HG03439 (cell line): Measurements from ENCODE around the gene RIMBP2.
"Not testable (repeated sequence)": the region's sequence is repeated elsewhere in the genome, so short reads cannot be mapped to it uniquely, and the experiment has no call there.

Experiments used
- ATAC-seq: cut with Tn5 transposase; IDR thresholded peaks from one replicate; pipeline ENCODE4 v1.9.1; 2021; ENCODE audit warnings: mild to moderate bottlenecking, moderate library complexity; ENCODE audit not compliant: unreplicated experiment

RIMBP2 gene

DNA sequence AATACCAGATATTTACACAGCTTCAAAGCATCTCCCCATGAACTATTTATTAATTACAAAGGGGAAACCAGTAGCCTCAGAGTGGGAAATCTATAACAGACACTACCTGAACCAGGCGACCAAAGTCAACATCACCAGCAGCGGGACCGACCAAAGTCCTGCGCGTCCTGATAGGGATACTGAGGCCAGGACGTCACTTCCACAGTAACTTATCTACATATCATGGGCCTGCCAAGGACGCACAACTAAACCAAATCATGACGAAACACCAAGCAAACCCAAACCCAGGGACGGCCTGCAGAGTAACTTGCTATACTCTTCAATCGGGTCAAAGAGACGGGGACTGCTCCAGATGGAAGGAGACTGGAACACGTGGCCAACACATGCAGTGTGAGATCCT, 26.0 kb upstream of the RIMBP2 start:
- ATAC-seq = no peak

DNA sequence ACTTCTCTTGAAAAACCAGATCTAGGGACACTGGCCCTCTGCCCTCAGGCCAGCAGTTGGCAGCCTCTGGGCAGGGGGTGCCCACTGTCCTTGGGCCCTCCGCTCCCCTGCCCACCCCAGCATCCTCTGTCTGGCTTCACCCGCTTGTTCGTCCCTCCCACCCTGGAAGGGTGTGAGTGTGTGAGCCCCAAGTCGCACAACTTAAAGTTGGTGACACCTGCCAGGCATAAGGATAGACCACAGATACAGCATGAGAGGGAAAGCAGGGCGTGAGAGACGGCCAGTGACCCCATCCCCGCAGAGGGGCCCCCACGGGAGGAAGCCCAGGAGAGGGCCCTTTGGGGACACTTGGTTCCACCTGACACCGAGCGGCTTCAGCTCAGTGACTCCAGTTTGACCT, 23.5 kb upstream of the RIMBP2 start:
- no peak for ATAC-seq

DNA sequence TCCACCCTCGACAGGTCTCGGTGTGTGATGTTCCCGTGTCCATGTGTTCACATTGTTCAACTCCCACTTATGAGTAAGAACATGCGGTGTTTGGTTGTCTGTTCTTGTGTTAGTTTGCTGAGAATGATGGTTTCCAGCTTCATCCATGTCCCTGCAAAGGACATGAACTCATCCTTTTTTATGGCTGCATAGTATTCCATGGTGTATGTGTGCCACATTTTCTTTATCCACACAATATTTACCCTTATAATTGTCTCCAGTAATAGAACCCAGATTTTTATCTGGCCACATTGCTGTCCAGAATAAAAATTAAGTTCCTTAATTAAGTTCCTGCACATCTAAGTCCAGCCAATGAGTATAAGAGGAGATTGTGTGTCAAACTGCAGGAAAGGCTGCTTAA, 22.3 kb upstream of the RIMBP2 start:
- ATAC-seq = not testable (repeated sequence)

DNA sequence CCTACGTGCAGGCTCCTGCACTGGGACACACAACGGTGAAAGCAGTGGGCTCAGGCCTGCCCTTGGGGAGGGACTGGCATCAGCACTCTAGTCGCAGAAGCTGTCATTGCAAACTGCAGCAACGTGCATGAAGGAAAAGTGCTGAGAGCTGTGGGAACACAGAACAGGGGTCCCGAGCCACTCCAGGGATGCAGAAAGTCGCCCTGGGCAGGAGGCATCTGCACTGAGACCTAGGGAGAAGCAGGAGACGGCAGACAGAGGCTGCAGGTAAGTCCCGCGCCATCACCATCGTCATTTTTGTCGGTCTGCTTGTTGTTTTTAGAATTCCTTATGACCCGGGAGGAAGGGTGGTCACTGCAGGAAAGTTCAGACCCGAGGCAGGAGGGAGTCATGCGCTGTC, 21.6 kb upstream of the RIMBP2 start:
- no peak for ATAC-seq

DNA sequence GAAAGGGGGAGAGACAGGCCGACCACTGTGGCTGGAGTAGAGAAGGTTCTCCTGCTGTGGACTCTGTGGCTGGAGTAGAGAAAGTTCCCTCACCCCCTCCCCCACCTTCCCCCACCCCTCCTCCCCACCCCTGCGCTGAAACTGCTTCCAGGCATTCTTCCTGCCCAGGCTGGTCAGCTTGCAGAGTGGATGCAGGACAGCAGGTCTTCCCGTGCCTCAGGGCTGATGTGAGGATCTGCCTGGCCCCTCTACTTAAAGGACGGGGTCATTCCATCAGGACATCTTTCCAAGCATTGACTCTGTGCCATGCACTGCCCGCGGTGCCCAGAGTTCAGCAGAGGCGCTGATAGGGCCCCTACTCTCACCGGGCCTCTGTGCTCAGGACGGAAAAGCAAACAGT, 13.2 kb upstream of the RIMBP2 start:
- ATAC-seq = no peak

DNA sequence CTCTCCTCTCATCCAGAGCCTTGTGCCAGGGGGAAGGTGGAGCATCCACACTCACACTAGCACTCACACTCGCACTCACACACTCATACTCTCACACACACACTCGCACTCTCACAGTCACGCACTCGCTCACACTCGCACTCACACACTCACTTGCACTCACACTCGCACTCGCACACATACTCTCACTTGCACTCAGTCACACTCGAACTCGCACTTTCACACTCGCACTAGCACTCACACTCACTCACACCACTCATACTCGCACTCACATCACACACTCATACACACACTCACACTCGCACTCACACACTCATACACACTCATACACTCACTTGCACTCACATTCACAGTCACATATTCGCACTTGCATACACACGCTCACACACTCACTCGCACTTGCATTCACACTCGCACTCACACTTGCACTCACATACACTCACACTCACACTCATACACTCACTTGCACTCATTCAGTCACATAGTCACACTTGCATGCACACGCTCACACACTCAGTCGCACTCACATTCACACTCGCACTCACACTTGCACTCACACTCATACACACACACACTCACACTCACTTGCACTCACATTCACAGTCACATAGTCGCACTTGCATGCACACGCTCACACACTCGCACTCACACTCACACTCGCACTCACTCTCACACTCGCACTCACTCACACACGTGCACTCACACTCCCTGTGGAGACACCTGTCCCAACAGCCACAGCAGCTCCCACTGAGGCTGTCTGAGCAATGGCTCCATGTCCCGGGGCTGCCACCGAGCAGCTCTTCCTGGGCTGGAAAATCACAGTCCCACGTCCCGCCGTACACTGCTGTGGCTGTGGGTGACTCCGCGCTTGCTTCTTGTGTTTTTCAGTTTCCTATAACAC, 12.3 kb upstream of the RIMBP2 start:
- no peak for ATAC-seq

DNA sequence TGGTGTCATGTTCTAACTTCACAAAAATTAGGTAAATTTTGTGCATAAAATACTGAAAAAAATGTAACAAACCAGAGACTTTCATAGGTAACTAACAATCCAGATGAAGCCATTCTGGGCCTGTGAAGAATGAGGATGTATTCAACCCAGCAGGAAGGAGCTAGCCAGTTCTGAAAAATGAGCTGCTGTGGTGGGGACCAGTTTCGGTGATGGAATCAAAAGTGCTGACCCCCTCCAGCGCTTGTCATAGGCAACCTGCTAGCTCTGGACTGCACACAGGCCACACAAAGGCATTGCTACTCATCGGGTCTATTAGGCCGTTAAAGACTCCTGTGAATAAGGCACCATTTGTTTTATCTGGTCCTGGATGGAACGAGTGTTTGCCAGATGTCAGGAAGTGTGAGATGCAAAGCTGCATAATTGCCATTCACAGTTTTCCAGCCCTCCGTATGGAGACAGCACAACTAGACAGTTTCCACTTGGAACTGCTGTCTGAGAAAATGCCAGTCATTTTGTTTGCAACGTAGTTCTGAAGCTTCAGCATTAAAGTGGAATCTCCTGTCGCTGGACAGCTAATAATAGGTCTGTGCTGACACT, 3.3 kb upstream of the RIMBP2 start:
- ATAC-seq = no peak

DNA sequence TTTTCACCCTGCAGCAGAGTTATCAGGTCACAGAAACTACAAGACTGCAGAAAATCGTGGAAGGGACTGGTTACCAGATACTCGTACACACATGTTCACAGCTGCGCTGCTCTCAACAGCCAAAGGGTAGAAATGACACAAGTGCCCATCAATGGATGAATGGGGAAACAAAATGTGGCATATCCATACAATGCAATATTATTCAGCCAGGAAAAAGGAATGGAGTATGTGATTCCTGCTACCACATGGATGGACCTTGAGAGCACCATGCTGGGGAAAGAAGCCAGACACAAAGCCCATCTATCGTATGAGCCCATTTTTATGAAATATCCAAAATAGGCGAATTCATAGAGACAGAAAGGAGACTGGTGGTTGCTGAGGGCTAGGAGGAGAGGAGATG, 1.7 kb upstream of the RIMBP2 start:
- no peak for ATAC-seq

DNA sequence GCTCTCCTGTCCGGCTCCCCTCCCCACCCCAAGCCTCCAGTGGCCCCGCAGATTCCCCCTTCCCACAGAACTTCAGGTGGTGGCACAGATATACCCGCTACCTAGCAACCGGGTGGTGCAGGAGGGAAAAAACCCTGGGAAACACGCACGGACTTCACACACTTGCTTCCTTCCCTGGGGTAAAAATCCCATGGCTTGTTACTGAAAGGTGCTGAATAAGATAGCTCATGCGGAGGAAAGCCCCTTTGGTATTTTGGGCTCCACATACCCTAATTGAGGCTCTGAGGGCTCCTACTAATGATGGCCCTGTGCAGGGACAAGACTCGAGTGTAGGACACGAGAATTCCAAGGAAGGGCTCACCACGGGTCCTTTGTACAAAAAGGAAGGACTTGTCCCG, 869 bp upstream of the RIMBP2 start:
- no peak for ATAC-seq

DNA sequence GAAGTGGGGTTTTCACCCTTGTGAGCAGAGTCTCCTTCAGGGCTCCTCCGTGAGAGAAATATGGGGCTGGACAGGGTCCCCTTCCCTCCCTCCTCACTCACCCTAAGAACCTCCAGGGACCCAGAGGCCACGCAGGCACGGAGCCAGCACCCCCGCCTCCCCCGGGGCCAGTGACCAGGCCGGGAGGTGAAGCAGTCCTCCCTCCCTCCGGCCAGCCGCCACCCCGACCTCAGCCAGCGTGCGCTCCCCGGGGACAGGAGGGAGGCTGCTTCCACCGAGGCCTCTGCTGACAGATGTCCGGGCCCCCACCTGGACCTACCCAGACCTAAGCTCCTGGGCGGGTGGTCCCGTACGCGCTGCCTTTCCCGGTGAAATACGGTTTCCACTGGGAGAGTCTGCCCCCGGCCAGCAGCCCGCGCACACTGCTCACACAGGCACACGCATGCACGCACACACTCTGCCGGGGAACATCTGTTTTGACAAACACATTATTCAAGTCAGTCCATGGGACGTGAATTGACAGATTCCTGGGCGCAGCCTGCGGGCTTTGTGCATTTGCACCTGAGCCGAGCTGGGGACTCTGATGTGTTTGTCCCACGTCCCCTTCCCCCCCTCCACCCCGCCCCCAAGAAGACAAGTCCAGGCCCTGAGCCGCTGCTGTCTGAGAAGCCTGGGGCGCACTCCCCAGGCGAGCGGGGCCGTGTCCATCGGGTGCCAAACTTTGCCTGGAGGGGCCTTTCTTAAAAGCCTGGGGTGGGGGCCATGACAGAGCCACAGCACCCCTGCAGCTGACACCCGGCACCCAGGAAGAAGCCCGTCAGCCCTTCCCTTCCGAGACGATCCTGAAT, 725 bp downstream of the RIMBP2 start:
- ATAC-seq = no peak

DNA sequence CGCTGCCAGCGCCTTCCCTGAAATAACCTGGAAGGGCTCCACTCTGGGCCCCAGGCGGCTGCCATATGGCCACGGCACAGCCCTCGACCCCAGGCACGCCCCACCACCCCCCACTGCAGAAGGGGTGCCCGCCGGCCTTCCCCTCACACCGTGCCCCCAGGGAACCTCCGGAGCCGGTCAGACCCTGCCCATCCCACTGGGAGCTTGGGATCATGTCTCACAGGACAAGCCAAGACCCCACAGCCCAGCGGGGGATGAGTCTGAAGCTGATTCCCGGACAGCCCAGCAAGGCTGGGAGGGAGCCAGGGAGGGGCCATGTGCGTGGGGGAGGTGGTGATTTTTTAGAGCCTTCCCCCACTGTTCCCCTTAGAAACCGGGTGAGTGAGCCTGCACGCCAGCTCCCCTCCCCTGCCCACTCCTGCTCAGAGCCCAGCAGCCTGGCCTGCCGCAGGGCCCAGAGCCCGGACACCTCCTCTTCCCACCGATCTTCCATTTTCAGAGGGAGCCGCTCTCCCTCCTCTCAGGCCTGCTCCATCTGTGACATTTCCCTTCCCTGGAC, 1.4 kb downstream of the RIMBP2 start:
- no peak for ATAC-seq

DNA sequence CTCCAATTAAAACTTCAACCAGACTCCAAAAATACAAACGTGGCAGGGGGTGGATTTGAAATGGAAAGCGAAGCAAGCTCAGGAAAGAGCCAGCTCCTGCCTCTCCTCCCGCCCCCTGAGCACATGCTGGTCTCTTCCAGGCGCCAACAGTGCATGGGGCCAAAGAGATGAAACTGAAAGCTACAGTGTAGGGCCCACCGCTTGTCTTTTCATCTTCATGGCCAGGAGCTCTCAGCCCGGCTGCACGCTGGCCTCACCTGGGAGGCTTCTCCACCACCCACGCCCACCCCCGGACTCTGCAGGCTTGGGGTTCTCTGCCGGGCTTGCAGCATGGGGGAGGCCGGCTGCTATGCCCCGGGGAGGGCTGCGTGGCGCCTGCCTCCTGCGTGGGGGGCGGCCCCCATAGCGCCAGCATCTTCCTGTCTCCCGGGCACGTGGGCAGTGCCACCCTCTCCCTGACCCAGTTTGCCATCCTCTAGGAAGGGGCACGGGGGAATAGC, 2.0 kb downstream of the RIMBP2 start:
- no peak for ATAC-seq

DNA sequence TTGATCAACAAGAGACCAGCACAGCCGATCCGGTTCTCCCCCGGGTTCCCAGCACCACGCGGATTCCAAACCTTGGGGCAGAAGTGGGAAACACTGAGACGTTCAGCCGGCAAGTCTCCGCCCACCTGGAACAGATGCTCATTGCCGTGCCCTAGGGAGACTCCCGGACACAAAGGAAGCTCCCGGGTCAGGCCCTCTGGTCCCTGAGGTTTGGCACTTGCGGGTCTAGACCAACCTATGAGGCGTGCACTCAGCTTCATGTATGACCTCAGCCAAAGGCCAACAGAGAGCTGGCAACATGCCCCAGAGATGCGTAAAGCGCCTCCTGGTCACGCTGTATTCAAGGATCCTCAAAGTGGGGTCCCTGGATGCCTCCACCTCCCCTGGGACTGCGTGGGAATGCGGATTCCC, 2.5 kb downstream of the RIMBP2 start:
- ATAC-seq = no peak

DNA sequence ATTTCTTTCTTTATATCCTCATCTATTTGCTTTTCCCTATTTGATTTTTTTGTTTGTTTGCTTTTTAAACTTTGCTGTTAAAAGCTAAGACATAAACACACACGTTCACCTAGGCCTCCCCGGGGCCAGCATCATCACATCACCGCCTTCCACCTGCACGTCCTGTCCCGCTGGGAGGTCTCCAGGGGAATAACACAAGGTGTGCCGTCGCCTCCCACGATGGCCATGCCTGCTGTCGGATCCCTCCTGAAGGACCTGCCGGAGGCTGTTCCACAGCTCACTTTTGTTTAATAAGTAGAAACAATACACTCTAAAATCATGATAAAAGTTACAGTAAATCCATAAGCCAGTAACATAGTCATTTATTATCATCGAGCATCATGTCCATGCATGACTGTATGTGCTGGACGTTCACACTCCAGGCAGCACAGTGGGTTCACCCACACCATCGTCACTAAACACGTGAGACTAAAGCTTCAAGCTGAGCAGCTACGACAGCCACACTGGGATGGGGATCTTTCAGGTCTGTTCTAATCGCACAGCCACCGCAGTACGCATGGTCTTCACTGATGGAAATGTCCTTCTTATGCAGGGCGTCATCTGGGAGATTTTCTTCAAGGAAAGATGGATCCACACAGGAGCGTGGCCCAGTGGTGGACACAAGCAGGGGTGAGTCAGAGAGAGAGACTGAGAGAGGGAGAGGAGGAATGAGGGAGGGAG, 3.6 kb downstream of the RIMBP2 start:
- ATAC-seq = no peak

DNA sequence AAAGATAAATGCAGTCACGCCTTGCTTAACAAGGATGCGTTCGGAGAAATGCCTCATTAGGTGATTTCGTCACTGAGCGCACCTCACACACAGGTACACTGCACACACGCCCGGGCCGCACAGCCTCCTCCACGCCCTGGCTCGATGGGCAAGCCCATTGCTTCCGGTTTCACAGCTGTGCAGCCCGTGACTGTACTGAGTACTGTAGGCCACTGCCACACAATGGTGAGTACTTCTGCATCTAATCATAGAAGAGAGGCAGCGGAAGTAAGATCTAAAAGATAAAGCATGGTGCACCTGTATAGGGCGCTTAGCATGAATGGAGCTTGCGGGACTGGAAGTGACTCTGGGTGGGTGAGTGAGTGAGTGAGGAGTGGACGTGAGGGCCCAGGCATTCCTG, 4.3 kb downstream of the RIMBP2 start:
- ATAC-seq = no peak

DNA sequence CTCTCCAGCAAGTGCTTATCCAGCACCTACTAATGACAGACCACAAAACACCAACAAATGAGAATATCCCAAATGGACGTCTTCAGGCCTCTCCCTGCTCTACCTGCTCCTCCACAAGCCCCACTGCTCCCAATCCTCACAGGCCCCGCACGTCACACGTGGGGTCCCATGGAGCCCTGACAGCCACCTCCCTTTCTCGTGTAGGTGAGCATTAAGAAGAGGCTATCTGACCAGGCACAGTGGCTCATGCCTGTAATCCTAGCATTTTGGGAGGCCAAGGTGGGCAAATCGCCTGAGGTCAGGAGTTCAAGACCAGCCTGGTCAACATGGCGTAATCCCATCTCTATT, 5.4 kb downstream of the RIMBP2 start:
- ATAC-seq = no peak

DNA sequence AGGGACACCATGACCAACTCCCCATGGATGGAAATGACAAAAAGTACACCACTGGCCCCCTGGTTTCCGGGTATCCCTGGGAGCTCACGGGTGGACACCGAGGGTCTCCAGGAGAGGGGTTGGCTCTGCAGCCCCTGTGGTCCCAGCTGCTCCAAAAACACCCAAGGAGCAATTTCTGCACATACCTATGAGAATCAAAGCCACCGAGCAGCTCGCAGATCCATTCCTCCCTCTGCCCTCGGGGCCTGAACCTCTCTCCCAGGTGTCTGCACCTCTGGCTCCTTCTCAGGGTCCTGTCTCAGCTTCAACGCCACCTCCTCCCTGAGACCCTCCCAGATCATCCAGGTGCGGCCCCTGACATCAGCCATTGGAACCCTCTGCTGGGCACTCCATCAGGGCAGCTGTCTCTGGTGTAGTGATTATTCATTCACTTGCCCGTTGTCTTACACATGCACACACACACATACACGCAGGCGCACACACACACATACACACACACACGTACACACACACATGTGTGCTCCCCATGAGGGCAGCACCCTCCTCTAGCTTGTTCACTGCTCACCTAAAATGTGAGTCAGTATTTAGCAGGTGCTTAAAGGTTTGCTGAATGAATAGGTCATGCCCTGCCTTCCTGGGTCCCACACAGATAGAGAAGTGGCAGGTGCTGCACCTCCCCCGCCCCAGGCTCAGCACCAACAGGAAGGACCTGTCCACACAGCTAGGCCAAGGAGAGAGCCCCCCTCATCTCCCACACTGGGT, 5.9 kb downstream of the RIMBP2 start:
- no peak for ATAC-seq

DNA sequence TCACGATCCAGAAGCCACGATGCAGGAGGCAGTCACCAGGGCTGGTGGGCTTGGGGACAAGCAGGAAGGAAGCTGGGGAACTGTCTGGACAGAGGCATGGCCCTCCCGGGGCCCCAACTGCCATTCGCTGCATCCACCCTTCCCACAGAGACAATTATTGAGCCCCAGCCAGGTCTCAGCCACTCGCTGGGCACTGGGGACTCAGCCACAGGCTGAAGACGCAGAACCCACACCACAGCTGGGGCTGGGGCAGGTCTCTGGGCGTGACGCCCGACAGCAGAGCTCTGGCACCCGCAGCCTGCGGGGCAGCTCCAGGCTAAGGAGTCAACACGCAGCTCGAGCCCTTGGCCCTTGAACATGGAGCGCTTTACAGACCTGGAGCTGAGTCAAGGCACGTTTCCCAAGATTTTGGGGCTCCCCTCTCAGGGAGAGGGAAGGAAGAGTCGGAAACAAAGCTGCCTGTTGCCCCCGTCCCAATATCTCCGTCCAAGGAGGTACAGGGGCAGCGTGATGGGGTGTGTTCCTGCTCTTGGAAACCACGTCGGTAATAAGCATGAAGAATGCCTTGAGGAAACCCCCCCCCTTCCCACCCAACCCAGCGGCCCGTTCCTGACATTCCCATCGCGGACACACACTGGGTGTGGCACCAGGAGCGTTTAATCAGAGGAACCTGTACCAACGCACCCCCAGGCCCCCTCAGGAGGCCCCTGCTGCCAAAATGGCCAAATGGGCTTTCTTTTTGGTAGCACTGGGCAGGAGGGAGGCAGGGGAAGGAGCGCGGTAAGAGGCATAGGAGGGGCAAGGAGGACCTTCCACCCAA, 6.7 kb downstream of the RIMBP2 start:
- no peak for ATAC-seq

DNA sequence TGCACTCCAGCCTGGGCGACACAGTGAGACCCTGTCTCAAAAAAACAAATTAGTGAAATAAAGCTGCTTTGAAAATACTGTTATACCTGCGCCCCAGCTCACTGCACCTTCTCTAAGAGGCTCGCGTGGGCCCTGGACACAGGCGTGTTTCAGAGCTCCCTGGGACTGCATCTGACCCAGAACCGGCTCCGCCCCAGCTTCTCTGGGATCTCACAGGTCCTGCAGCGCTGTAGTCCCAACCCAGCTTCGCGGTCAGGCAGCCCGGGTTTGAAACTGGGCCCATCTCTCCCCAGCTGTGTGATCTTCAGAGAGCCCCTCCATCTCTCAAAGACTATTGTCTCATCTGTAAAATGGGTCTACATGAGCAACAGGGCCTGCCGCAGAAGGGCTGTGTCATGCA, 7.5 kb downstream of the RIMBP2 start:
- ATAC-seq = no peak
